ENCODE results near the gene PLAAT1.

The PLAAT1 gene

DNA sequence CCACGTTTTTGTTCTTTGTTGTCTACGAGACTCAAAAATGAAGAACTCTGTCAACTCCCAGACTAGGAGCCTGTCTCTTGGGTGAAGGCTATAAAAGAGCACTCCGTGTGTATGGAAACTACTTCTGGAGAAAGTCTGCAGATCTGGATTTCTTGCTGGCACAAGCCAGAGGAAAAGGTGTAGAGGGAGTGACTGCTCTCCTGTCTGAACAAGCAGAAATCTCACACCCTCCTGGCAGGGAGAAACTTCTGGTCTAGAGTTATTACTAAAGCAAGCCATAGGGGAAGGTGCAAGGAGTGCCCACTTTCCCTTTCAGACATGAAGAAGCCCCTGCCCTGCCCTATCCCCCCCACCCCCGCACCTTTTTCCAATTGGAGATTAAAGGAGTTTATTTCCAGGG, 9.5 kb downstream of the PLAAT1 start:
- in situ Hi-C loops (cut with MboI; ENCODE audit: low sequenced_read_pairs), result no loop called here

DNA sequence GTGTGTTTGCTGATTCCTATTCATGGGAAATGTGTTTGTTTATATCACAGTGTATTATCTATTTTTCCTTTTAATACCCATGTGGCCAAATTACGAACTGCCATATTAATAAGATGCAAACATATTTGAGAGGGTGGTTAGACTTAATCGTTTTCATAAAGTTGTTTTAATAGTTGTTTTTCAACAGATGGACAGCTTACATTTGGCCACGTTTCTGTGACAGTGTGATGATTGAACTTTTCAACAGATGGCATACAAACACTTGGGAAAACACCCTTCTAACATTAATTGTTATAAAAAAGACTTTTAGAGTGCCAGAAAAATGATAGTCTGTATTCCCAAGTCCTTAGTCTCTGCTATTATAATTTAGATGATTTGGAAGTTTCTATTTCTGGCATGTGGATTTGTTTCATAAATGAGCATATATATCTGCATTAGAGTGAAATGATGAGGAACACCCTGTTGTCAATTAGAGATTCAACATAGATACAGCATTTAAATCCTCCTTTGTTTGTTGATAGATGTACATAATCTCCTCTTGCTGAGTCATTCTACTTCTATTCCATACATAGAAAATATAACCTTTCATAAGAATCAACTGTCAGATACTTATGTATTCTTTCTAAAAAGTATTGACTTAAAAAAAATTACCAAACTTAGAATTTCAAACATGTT, 13.1 kb downstream of the PLAAT1 start:
- in situ Hi-C loops (cut with MboI; ENCODE audit: low sequenced_read_pairs), result no loop called here

DNA sequence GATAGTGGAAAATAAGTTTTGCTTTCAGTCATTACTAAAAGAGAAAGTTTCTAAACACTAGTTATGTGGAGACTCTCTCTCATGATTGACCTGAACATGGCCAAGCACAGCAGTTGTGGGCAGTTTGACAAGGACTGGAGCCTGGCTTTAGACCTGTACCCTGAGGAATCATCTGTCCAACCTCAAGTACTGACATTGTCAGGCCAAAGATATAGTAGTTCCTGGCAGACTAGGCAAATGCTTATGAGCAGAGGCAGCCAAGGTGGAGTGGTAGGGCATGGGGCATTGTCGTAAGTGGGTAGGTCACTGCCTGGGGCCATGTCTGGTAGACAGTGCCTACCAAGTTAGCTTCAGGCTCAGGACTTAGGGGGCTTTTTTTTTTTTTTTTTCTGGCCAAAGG, 20.9 kb downstream of the PLAAT1 start:
- in situ Hi-C loops (cut with MboI; ENCODE audit: low sequenced_read_pairs), result no loop called here

DNA sequence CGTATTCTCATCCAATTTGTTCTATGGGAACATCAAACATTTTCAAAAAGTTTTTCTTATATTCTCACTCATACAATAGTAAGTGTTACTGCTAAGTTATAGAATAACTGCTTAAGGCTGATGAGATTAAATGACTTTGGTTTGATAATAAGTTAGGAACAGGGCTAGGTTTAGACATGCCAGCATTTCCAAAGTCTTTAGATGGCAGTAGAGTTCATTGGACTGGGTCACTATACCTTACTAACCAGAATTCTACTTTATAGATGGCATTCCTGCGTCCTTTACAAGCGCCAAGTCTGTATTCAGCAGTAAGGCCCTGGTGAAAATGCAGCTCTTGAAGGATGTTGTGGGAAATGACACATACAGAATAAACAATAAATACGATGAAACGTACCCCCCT, 21.7 kb downstream of the PLAAT1 start:
- in situ Hi-C loops (cut with MboI; ENCODE audit: low sequenced_read_pairs), result no loop called here

DNA sequence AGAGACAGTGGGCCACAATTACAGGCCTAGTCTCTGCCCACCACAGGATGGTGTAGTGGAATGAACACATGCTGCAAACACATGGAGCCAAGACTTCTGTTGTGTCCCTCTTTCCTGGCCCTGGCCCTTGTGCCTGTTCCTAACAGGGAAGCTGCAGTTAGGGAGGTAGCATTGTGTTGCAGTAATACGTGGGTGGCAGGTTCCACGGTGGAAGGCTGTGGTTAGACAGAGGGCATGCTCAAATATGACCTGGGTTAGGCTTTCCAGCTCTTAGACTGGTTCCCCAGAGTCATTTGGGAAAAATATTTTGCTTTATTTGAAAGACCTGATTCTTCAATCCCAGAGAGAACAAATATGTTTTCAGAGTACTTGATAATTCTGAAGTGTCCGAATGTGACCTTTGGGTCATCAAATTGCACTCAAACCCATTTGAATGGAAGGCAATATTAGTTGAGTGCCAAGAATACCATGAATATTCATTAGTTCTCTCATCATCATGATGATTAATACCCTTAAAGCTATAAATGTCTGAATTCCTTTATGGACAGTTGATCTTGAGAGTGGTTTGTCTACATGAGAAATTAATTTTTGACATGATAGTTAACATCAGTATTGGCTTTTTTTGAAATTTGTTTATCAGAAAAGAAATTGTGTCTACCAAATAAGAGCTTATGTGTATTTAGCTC, 28.5 kb downstream of the PLAAT1 start:
- in situ Hi-C loops (cut with MboI; ENCODE audit: low sequenced_read_pairs), result no loop called here

DNA sequence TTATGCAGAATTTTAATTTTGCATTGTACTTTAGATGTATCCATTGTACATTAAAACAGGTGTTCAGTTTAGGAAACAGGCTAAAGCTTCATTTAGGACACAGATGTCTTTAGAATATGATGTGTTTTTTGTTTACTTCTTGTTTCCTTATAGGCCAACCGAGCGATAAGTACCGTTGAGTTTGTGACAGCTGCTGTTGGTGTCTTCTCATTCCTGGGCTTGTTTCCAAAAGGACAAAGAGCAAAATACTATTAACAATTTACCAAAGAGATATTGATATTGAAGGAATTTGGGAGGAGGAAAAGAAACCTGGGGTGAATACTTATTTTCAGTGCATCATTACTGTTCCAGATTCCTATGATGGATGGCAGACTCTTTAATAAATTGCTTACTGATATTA, 29.4 kb downstream of the PLAAT1 start:
- in situ Hi-C loops (cut with MboI; ENCODE audit: low sequenced_read_pairs), result no loop called here

DNA sequence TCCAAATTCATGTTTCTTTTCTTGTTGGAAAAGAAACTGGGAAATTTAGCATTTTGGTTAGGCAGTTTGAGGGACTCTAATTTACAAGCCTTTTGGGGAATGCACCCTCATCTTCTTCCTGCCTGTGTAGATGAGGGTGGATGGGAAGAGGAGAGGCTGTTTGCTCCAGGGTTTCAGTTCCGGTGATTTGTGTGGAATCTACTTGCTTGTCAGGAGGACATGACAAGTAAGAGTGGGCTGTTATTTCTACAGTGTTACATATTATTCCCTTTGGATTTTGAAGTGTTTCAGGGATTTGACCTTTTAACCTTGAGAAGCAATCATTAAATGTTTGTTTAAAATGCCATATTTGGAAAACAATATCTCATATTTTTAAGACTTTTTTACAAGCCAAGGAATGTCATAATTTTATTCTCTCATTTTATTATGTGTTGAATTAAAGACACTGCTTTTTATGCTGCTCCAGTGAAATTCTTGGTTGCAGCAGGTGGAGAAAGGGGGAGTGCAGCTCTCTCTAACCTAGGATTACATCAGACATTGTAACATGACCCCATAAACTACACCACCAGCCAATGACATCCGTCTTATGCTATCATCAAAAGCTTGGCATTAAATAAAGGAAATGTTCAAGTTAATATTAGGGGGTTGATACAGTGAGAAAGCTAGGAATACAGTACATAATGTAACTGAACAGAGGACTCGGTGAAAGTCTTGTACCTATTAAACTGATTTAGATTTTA, 30.2 kb downstream of the PLAAT1 start:
- in situ Hi-C loops (cut with MboI; ENCODE audit: low sequenced_read_pairs), result no loop called here

DNA sequence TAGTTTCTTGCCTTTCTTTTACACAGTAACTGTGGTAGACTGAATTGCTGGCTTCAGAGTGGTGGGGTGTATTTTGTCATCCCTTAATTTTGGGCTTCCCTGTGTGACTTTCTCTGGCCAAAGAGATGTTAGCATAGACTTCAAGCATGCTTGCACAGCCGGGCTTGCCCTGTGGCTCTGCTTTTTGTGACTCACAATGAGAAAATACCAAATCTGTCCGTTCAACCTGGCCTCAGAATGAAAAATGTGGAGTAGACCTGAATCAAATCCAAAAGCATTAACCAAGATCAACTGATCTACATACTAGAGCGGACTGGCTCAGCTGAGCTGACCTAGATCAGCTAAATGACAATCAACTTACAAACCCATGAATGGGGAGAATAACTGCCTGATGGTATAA, 51.4 kb downstream of the PLAAT1 start:
- in situ Hi-C loops (cut with MboI; ENCODE audit: low sequenced_read_pairs), result no loop called here

DNA sequence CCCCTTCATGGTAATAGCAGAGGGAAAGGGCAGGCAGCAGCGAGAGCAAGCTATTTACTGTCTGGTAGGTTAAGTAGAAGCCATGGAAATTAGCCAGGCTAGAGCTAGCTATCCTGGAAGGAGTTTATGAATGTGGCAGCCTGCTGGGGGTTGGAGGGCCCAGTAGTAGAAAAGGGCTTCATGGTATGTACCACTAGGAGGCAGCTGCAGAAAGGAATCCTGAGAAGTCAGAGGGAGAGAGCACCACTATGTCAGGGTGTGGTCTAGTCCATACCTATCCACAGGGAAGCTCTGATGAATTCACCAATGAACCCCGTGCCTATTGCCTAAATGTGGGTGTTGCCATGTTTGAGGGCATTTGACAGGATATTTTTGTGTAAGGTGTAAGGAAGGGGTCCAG, 55.0 kb downstream of the PLAAT1 start:
- in situ Hi-C loops (cut with MboI; ENCODE audit: low sequenced_read_pairs), result no loop called here

DNA sequence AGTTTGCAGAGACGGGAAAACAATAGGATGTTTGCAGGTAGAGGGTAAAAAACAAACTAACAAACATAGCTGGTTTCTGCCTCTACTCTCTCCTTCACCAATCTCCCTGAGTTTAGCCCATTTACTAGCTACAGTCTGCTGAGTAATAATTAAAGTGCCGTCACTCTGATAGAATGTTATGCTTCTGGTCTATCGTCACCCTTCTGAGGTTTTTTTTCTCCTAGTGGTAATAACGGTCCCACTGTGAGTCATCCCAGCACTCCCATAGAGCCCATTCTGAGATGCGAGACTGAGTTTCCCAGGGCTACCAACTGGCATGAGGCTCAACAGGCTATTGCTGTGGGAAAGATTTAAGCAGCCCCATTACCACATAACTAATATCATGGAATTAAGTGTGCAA, 56.4 kb downstream of the PLAAT1 start:
- in situ Hi-C loops (cut with MboI; ENCODE audit: low sequenced_read_pairs), result no loop called here

DNA sequence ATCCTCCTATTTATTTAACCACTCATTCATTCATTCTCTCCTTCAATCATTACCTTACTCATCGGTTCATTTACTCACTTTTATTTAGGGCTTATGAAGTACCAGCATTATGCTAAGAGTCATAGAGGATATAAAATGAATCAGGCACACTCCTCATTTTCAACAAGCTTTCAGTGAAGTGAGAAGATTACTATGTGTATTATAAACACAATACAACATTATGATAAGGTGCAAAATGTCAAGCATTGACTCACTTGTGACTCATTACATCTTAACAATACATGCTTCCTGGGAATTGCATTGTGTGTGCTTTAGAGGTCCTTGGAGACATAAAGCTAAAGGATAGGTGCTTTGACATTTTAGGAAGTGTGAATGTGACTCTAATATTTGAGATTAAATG, 60.4 kb downstream of the PLAAT1 start:
- in situ Hi-C loops (cut with MboI; ENCODE audit: low sequenced_read_pairs), result no loop called here

DNA sequence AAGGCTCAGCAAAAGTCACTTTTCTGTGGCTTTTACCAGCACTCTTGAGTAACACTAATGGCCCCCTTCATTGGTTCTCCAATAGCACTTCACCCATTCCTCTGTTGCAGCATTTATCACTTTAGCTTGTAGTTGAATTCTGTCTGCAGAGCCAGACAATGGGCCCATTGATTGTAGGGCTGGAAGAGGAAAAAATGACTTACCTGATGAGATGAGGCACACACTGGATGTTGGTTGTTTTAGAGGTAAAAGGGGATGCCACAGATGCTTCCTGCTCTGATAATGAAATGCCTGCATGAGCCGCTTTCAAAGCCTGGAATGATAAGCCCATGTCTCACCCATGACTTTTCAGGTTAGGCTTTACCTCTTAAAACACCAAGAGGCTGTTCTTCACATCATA, 64.3 kb downstream of the PLAAT1 start:
- in situ Hi-C loops (cut with MboI; ENCODE audit: low sequenced_read_pairs), result no loop called here

DNA sequence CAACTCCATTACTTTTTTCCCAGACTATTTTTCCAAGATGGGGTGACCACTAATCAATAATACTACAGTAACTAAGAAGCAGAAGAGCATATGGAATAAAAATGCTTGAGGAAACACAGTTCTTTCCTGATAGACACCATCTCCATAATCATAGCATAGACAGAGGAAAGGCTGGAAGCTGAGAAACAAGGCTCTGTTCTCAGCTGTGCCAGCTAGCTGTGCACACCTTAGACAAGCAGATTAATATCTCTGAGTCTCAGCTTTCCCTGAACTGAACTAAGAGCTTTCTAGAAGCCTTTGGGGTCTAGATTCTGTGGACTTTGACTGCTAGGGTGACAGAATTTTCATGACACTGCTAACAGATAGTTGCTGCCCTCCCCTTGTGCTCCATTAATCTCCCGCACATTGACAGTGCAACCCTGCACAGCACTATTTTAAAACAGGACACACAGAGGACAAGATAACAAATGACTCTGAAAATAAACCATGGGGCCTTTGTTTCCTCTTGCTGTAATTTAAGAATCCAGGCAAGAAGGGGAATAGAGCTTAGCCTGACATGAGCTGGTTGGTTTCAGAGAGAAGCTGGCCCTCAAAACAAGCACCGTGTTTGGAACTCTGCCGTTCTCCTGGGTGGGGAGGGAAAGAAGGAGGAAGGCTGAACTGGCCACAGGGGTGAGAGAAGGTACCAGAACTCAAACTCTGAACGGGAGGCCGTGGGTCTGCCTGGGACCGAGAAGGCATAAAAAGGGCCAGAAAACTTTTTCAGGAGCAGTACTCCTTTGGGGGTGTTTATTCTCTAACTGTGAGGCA, 70.1 kb downstream of the PLAAT1 start:
- in situ Hi-C loops (cut with MboI; ENCODE audit: low sequenced_read_pairs), result no loop called here

DNA sequence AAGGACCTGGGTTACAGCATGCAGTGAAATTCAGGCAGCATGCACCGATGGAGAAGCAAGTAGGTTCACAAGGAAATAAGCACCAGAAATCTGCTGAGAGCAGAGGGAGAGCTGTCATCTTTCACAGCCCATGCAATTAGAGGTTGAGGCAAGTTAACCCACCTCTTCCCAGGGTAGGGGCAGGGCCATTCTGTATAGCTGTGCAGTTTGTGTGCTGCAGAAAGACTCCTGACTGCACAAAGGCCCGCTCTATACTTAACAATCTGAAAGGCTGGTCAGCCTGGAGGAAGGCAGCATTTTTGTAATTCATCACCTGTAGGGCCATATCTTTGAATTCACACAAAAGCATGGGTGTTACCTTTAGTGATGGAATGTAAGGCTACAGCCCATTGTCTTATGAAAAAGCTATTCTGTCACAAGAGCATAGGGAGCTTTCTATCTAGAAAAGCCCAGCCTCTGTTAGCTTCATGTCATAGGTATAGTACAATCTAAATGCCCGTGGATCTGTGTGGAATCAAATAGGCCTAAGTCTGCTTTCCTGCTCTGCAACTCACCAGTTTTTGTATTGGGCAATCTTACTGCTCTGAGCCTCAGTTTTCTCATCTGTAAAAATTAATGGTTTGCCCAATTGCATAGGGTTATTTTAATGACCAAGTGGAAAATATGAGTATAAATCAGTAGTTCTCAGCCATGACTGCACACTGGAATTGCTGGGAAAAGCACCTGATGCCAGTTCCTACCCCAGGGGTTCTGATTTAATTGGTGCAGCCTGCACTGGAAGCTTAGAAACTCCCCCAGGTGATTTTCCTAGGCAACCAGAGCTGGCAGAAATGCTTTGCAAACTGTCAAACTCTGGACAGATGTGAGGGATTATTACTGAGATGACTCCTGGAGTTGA, 72.3 kb downstream of the PLAAT1 start:
- in situ Hi-C loops (cut with MboI; ENCODE audit: low sequenced_read_pairs), result no loop called here

DNA sequence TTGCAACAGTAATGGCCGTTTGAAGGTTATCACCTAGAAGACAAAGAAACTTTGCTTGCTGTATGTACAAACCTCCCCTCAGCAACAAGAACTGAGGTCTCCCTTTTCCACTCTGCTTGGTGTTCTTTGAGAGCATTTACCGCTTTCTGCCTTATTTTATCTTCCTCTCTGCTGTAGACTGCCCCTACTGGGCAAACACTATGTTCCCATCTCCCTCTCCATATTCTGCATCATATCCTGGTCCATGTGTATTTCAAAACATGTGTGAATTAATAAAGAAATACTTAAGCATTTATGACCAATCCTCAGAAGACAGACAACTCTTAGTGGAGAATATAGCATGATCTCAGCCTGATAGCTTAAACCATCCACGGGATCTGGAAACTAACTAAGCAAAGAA, 73.1 kb downstream of the PLAAT1 start:
- in situ Hi-C loops (cut with MboI; ENCODE audit: low sequenced_read_pairs), result no loop called here

DNA sequence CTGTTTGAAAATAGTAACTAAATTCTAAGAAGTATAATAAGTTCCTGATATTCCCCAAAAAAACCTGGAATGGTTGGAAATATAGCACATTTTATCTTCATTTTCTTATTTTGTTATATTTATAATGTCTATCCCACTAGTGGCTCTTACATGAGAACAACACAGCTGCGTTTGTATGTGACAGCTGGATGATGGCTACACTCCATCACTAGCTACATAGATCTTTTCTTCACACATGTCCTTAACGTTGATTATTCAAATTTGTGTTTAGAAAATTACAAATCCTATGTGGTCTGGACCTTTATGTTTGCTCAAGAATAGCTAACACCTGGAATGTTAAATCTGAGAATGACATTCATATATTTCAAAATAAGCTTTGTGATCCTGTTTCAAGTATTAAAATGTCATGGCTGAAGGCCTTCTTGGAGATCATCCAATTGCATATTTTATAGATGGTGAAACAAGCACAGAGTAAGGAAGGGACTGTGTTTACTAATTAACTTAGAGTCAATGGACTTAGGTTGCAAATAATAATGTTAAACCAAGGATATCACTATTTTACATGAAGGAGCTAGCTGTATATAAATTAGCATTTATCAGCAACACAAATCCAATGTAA, 76.8 kb downstream of the PLAAT1 start:
- in situ Hi-C loops (cut with MboI; ENCODE audit: low sequenced_read_pairs), result no loop called here
